ENCODE data around the gene RALGPS2. TPM values are rescaled to one million over a fixed set of nuclear protein-coding genes. Genes with fewer than 3 reads are reported as not detected.
A peak's percentile ranks its signal among the peaks of the same experiment; 100 is the strongest.

RALGPS2 gene
- total RNA-seq, 1 experiment from 2014 or later = 13.3 TPM

- H3K4me3 Mint-ChIP-seq (ENCODE audit: unreplicated experiment) = no peak overlapping the region
- H3K27me3 Mint-ChIP-seq (ENCODE audit: insufficient read depth, unreplicated experiment) = no peaks in the 10 kb centered on the region
- ChIA-PET CTCF (interaction anchor here (1.5 to 3.1 kb wide), 4 partner anchors 12 to 162 kb away, joined by 5 to 16 read pairs (median 10); no protein-coding TSS in a partner anchor), POLR2A (interaction anchor here (1.2 to 5.0 kb wide), 3 partner anchors 18 to 21 kb away, joined by 3 to 29 read pairs (median 9); partner anchors contain the start of gene RALGPS2)
- no TSS peak for BruUV-seq (replicated peaks)
- H3K9me3 Mint-ChIP-seq (ENCODE audit: unreplicated experiment) = no peaks in the 10 kb centered on the region
- H3K4me1 Mint-ChIP-seq (ENCODE audit: insufficient read depth, unreplicated experiment) = peaks cover 25% of the 10 kb centered on the region
- intact Hi-C loops (cut with micrococcal nuclease) = no loop called here
- no peak for TF ChIP-seq CTCF (IDR thresholded peaks at IDR 0.05; ENCODE audit: unreplicated experiment)
- no peak for DNase-seq (ENCODE audit: unreplicated experiment)
- no peaks in the 10 kb centered on the region for H3K36me3 Mint-ChIP-seq (ENCODE audit: insufficient read depth, unreplicated experiment)
- no peak overlapping the region for H3K27ac Mint-ChIP-seq (ENCODE audit: low read depth, unreplicated experiment)
These were observed 20.2 kb upstream of the RALGPS2 start for GRCh38 chr1:178704833-178705232.

GRCh38 chr1:178706432-178706831 lies 18.6 kb upstream of the RALGPS2 start:
- POLR2A ChIA-PET = interaction anchor here (0.9 to 5.0 kb wide), 4 partner anchors 11 to 169 kb away, joined by 3 to 29 read pairs (median 5); partner anchors contain the start of gene RALGPS2
- H3K27me3 Mint-ChIP-seq (ENCODE audit: insufficient read depth, unreplicated experiment) = no peaks in the 10 kb centered on the region
- CTCF ChIA-PET = interaction anchor here (0.6 to 0.7 kb wide), 3 partner anchors 14 to 1275 kb away, joined by 3 read pairs; no protein-coding TSS in a partner anchor
- no peaks in the 10 kb centered on the region for H3K36me3 Mint-ChIP-seq (ENCODE audit: insufficient read depth, unreplicated experiment)
- BruUV-seq (replicated peaks) = no TSS peak
- intact Hi-C loops (cut with micrococcal nuclease) = no loop called here
- H3K27ac Mint-ChIP-seq (ENCODE audit: low read depth, unreplicated experiment) = no peak overlapping the region
- peak; percentile 70 for DNase-seq (ENCODE audit: unreplicated experiment)
- peaks cover 25% of the 10 kb centered on the region for H3K4me1 Mint-ChIP-seq (ENCODE audit: insufficient read depth, unreplicated experiment)
- no peaks in the 10 kb centered on the region for H3K9me3 Mint-ChIP-seq (ENCODE audit: unreplicated experiment)
- H3K4me3 Mint-ChIP-seq (ENCODE audit: unreplicated experiment) = no peak overlapping the region
- no peak for TF ChIP-seq CTCF (IDR thresholded peaks at IDR 0.05; ENCODE audit: unreplicated experiment)

GRCh38 chr1:178713259-178713658 lies 11.8 kb upstream of the RALGPS2 start:
- DNase-seq (ENCODE audit: unreplicated experiment) = peak; percentile 32
- TF ChIP-seq CTCF (IDR thresholded peaks at IDR 0.05; ENCODE audit: unreplicated experiment) = no peak
- intact Hi-C loops (cut with micrococcal nuclease) = no loop called here
- ChIA-PET CTCF (interaction anchor here (0.5 to 1.0 kb wide), 6 partner anchors 32 to 1448 kb away, joined by 3 read pairs; no protein-coding TSS in a partner anchor), POLR2A (interaction anchor here (0.6 to 1.4 kb wide), 3 partner anchors 12 to 1169 kb away, joined by 3 to 7 read pairs (median 4); partner anchors contain the start of genes RALGPS2 and TOR1AIP1)
- no TSS peak for BruUV-seq (replicated peaks)
- Mint-ChIP-seq H3K9me3 (ENCODE audit: unreplicated experiment) (no peaks in the 10 kb centered on the region), H3K4me3 (ENCODE audit: unreplicated experiment) (no peak overlapping the region), H3K36me3 (ENCODE audit: insufficient read depth, unreplicated experiment) (no peaks in the 10 kb centered on the region), H3K4me1 (ENCODE audit: insufficient read depth, unreplicated experiment) (peaks cover 6% of the 10 kb centered on the region), H3K27ac (ENCODE audit: low read depth, unreplicated experiment) (no peak overlapping the region), H3K27me3 (ENCODE audit: insufficient read depth, unreplicated experiment) (no peaks in the 10 kb centered on the region)

GRCh38 chr1:178714453-178714852 lies 10.6 kb upstream of the RALGPS2 start:
- BruUV-seq (replicated peaks) = no TSS peak
- DNase-seq (ENCODE audit: unreplicated experiment) = no peak
- H3K27ac Mint-ChIP-seq (ENCODE audit: low read depth, unreplicated experiment) = no peak overlapping the region
- H3K27me3 Mint-ChIP-seq (ENCODE audit: insufficient read depth, unreplicated experiment) = no peaks in the 10 kb centered on the region
- H3K4me1 Mint-ChIP-seq (ENCODE audit: insufficient read depth, unreplicated experiment) = peaks cover 6% of the 10 kb centered on the region
- no peaks in the 10 kb centered on the region for H3K9me3 Mint-ChIP-seq (ENCODE audit: unreplicated experiment)
- POLR2A ChIA-PET = interaction anchor here (1.4 to 1.9 kb wide), 2 partner anchors 11 to 12 kb away, joined by 6 to 7 read pairs; partner anchors contain the start of gene RALGPS2
- TF ChIP-seq CTCF (IDR thresholded peaks at IDR 0.05; ENCODE audit: unreplicated experiment) = no peak
- CTCF ChIA-PET = no interaction called here
- no peaks in the 10 kb centered on the region for H3K36me3 Mint-ChIP-seq (ENCODE audit: insufficient read depth, unreplicated experiment)
- intact Hi-C loops (cut with micrococcal nuclease) = no loop called here
- no peak overlapping the region for H3K4me3 Mint-ChIP-seq (ENCODE audit: unreplicated experiment)

Measured in MCF 10A (cell line).